Measurements from ENCODE around the gene LIMS1.

GRCh38 chr2:108579623-108580022, 45.4 kb downstream of the LIMS1 start:
- TF ChIP-seq, protein P1, sequence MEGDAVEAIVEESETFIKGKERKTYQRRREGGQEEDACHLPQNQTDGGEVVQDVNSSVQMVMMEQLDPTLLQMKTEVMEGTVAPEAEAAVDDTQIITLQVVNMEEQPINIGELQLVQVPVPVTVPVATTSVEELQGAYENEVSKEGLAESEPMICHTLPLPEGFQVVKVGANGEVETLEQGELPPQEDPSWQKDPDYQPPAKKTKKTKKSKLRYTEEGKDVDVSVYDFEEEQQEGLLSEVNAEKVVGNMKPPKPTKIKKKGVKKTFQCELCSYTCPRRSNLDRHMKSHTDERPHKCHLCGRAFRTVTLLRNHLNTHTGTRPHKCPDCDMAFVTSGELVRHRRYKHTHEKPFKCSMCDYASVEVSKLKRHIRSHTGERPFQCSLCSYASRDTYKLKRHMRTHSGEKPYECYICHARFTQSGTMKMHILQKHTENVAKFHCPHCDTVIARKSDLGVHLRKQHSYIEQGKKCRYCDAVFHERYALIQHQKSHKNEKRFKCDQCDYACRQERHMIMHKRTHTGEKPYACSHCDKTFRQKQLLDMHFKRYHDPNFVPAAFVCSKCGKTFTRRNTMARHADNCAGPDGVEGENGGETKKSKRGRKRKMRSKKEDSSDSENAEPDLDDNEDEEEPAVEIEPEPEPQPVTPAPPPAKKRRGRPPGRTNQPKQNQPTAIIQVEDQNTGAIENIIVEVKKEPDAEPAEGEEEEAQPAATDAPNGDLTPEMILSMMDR (IDR thresholded peaks at IDR 0.05): no peak
- TF ChIP-seq POLR2A (IDR thresholded peaks at IDR 0.05): no peak

Data from lower leg skin (tissue), 3 donors.